Measurements from ENCODE around the gene ANGEL1. TPM values are rescaled to one million over a fixed set of nuclear protein-coding genes. Genes with fewer than 3 reads are reported as not detected.

Gene ANGEL1
- polyA plus RNA-seq, 1 of the 3 experiments (the other 2 are of a cell fraction), result 14.1 TPM

DNA sequence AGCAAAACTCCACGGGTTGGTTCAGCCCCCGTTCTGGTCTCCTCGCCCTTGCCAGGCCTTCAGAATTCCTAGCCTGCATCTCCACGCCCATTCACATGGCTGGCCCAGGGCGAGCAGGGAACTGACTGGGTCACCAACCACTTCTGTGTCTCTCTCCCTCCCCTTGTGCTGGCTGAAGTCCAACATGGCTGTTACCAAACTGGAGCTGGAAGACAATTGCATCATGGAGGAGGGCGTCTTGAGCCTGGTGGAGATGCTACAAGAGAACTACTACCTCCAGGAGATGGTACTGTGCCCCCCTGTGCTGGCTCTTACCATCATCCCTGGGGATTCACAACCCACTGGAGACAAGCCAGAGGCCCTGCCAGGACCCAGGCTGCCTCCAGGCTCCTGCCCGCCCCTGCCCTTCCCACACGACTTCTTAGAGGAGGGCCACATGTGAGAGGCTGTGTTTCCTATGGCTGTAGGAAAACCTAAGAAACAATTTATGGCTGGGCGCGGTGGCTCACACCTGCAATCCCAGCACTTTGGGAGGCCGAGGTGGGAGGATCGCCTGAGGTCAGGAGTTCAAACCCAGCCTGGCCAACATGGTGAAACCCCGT is 23.4 kb upstream of the ANGEL1 start:
- H3K27me3 ChIP-seq (ENCODE audit: insufficient read depth), result peaks cover 7% of the 10 kb centered on the region; the same call in 1 of the 2 replicates
- H3K9me2 ChIP-seq, result no peaks in the 10 kb centered on the region
- no peak overlapping the region for H3K4me2 ChIP-seq
- TF ChIP-seq USF2 (IDR thresholded peaks at IDR 0.05; ENCODE audit: borderline replicate concordance, low read depth, low read length) (no peak), RCOR1 (IDR thresholded peaks at IDR 0.05; ENCODE audit: low read length) (no peak), MXI1 (IDR thresholded peaks at IDR 0.05; ENCODE audit: low read depth, low read length) (no peak), SMC3 (IDR thresholded peaks at IDR 0.05; ENCODE audit: low read depth, low read length) (no peak), RFX5 (IDR thresholded peaks at IDR 0.05; ENCODE audit: low read length) (no peak), CHD2 (IDR thresholded peaks at IDR 0.05; ENCODE audit: low read length, partially characterized antibody) (no peak)
- TF ChIP-seq, protein P1, sequence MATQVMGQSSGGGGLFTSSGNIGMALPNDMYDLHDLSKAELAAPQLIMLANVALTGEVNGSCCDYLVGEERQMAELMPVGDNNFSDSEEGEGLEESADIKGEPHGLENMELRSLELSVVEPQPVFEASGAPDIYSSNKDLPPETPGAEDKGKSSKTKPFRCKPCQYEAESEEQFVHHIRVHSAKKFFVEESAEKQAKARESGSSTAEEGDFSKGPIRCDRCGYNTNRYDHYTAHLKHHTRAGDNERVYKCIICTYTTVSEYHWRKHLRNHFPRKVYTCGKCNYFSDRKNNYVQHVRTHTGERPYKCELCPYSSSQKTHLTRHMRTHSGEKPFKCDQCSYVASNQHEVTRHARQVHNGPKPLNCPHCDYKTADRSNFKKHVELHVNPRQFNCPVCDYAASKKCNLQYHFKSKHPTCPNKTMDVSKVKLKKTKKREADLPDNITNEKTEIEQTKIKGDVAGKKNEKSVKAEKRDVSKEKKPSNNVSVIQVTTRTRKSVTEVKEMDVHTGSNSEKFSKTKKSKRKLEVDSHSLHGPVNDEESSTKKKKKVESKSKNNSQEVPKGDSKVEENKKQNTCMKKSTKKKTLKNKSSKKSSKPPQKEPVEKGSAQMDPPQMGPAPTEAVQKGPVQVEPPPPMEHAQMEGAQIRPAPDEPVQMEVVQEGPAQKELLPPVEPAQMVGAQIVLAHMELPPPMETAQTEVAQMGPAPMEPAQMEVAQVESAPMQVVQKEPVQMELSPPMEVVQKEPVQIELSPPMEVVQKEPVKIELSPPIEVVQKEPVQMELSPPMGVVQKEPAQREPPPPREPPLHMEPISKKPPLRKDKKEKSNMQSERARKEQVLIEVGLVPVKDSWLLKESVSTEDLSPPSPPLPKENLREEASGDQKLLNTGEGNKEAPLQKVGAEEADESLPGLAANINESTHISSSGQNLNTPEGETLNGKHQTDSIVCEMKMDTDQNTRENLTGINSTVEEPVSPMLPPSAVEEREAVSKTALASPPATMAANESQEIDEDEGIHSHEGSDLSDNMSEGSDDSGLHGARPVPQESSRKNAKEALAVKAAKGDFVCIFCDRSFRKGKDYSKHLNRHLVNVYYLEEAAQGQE (IDR thresholded peaks at IDR 0.05; ENCODE audit: low read depth, low read length), result no peak
- TF ChIP-seq, protein P2, sequence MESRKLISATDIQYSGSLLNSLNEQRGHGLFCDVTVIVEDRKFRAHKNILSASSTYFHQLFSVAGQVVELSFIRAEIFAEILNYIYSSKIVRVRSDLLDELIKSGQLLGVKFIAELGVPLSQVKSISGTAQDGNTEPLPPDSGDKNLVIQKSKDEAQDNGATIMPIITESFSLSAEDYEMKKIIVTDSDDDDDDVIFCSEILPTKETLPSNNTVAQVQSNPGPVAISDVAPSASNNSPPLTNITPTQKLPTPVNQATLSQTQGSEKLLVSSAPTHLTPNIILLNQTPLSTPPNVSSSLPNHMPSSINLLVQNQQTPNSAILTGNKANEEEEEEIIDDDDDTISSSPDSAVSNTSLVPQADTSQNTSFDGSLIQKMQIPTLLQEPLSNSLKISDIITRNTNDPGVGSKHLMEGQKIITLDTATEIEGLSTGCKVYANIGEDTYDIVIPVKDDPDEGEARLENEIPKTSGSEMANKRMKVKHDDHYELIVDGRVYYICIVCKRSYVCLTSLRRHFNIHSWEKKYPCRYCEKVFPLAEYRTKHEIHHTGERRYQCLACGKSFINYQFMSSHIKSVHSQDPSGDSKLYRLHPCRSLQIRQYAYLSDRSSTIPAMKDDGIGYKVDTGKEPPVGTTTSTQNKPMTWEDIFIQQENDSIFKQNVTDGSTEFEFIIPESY (IDR thresholded peaks at IDR 0.05; ENCODE audit: borderline replicate concordance, low read depth), result no peak
- H3K36me3 ChIP-seq (replicated peaks in 1 of 2; ENCODE audit: control insufficient read depth in 1 of 2, insufficient read depth in 2 of 2, low read length in 1 of 2), result no peaks in the 10 kb centered on the region
- CTCF ChIA-PET, result interaction anchor here (1.2 to 1.7 kb wide), 3 partner anchors 25 to 234 kb away, joined by 3 to 5 read pairs (median 5); no protein-coding TSS in a partner anchor
- H4K20me1 ChIP-seq (ENCODE audit: insufficient read depth), result no peaks in the 10 kb centered on the region
- H3K9me3 ChIP-seq, result no peaks in the 10 kb centered on the region
- WGBS (ENCODE audit: low lambda C conversion rate), result 73% methylated on average over 13 of the region's 13 CpGs
- POLR2A ChIA-PET, result no interaction called here
- H3K4me3 ChIP-seq (ENCODE audit: low read depth in 2 of 2, low read length in 1 of 2), result no peak overlapping the region
- H3K4me1 ChIP-seq (ENCODE audit: control insufficient read depth in 1 of 2, insufficient read depth in 2 of 2, low read depth in 1 of 2, low read length in 1 of 2), result peaks cover 0 to 4% of the 10 kb centered on the region in 2 experiments; a peak in 1 of 4 replicates
- H3K27ac ChIP-seq (ENCODE audit: low read depth in 2 of 2, low read length in 1 of 2), result no peak overlapping the region
- H3K79me2 ChIP-seq (ENCODE audit: insufficient read depth), result no peaks in the 10 kb centered on the region
- H3F3A ChIP-seq (replicated peaks; ENCODE audit: insufficient read depth), result no peaks in the 10 kb centered on the region
- H2AFZ ChIP-seq (ENCODE audit: low read depth), result no peak overlapping the region
- no peak for DNase-seq
- no peak overlapping the region for H3K9ac ChIP-seq

GRCh38 chr14:76834241-76834661 is 21.6 kb upstream of the ANGEL1 start:
- H3K4me2 ChIP-seq, result no peak overlapping the region
- H2AFZ ChIP-seq (ENCODE audit: low read depth), result no peak overlapping the region
- H3K27me3 ChIP-seq (ENCODE audit: insufficient read depth), result peaks cover 7% of the 10 kb centered on the region; the same call in 1 of the 2 replicates
- no peaks in the 10 kb centered on the region for H4K20me1 ChIP-seq (ENCODE audit: insufficient read depth)
- POLR2A ChIA-PET, result interaction anchor here (0.6 kb wide), 1 partner anchor 348 kb away, joined by 3 read pairs; no protein-coding TSS in a partner anchor
- H3K36me3 ChIP-seq (replicated peaks in 1 of 2; ENCODE audit: control insufficient read depth in 1 of 2, insufficient read depth in 2 of 2, low read length in 1 of 2), result no peaks in the 10 kb centered on the region
- 61% methylated on average over 7 of the region's 7 CpGs for WGBS (ENCODE audit: low lambda C conversion rate)
- H3F3A ChIP-seq (replicated peaks; ENCODE audit: insufficient read depth), result no peaks in the 10 kb centered on the region
- no peaks in the 10 kb centered on the region for H3K79me2 ChIP-seq (ENCODE audit: insufficient read depth)
- H3K9me3 ChIP-seq, result no peaks in the 10 kb centered on the region
- no peak overlapping the region for H3K27ac ChIP-seq (ENCODE audit: low read depth in 2 of 2, low read length in 1 of 2)
- H3K9ac ChIP-seq, result no peak overlapping the region
- DNase-seq, result no peak
- H3K4me1 ChIP-seq (ENCODE audit: control insufficient read depth in 1 of 2, insufficient read depth in 2 of 2, low read depth in 1 of 2, low read length in 1 of 2), result peaks cover 0 to 14% of the 10 kb centered on the region in 2 experiments; a peak in 1 of 4 replicates
- H3K9me2 ChIP-seq, result no peaks in the 10 kb centered on the region
- no peak overlapping the region for H3K4me3 ChIP-seq (ENCODE audit: low read depth in 2 of 2, low read length in 1 of 2)
- CTCF ChIA-PET, result no interaction called here
- TF ChIP-seq USF1 (IDR thresholded peaks at IDR 0.05; ENCODE audit: borderline replicate concordance, low read depth) (no peak), MXI1 (IDR thresholded peaks at IDR 0.05; ENCODE audit: low read depth, low read length) (no peak), MEF2A (IDR thresholded peaks at IDR 0.05; ENCODE audit: borderline replicate concordance, low read depth) (no peak), CHD2 (IDR thresholded peaks at IDR 0.05; ENCODE audit: low read length, partially characterized antibody) (no peak), FOSL2 (IDR thresholded peaks at IDR 0.05; ENCODE audit: borderline replicate concordance, low read depth) (no peak), SIN3A (IDR thresholded peaks at IDR 0.05; ENCODE audit: borderline replicate concordance, low read depth, low read length) (no peak), CTCF (IDR thresholded peaks at IDR 0.05) (no peak), TAF1 (IDR thresholded peaks at IDR 0.05; ENCODE audit: borderline replicate concordance, low read depth, low read length) (no peak), TEAD4 (IDR thresholded peaks at IDR 0.05; ENCODE audit: borderline replicate concordance, insufficient read depth) (no peak)

Measured in SK-N-SH (cell line).